Activated CD4-positive, alpha-beta T cell treated with anti-CD3 and anti-CD28 coated beads, Interleukin-2, amount 50 U/mL, for 16 hours (primary cell): ENCODE measurements around the gene MAN1C1.

Experiments
- DNase-seq: peaks from one replicate; pipeline ENCODE4 v3.0.0-alpha.2; 2020

The MAN1C1 gene

DNA sequence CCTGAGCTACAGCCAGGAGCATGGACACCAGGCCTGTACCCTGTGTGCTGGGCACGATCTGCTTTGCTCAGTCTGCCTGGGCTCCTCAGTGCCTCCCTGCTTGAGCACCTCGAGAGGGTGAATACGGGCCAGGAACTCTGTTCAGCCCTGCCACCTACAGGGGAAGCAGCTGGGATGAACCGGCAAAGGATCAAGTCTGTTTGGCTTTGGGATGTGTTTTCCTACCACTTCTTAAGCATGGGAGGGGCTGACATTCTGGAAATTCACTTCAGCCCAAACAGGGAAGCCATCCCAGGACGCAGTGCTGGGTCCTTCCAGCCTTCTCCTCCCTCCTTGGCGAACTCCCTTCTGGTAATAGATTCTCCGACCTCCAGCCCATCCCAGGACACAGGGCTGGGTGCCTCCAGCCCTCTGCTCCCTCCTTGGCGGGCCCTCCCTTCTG is 127.6 kb downstream of the MAN1C1 start:
- no peak for DNase-seq

DNA sequence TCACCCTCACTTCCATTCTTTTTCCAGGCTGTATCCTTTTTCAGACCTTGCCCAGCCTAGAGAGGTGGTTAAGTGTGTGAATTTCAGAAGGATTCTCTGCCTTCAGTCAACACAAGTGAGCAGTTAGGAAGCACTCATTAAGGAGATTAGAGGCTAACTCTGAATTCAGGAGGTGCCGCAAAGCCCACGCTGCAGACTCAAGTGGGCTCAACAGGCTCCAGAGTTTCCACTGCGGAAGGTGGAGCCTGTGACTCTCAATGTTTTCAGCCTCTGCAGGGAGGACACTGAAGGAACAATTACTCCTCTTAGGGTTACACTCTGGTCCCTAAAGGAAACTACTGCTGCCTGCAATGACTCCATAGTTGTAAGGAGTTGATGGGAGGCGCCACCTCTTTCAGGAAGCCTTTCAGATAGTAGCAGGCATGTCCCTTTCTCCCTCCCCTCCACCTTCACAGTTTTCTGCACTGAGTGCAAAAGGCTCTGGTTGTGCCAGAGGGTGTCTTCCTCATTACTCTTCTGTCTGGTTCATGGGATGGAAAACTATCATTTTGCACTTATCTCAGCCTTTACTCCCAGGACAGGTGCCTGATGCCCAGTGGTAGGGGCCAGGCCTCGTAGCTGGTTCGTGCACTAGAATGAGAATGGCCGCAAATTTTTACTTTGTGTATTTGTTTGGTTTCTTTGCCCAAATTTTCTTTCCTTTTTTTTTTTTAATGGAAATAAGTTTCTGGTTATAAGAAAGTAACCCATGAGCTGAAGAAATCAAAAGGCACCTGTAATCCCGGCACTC is 128.2 kb downstream of the MAN1C1 start:
- no peak for DNase-seq

DNA sequence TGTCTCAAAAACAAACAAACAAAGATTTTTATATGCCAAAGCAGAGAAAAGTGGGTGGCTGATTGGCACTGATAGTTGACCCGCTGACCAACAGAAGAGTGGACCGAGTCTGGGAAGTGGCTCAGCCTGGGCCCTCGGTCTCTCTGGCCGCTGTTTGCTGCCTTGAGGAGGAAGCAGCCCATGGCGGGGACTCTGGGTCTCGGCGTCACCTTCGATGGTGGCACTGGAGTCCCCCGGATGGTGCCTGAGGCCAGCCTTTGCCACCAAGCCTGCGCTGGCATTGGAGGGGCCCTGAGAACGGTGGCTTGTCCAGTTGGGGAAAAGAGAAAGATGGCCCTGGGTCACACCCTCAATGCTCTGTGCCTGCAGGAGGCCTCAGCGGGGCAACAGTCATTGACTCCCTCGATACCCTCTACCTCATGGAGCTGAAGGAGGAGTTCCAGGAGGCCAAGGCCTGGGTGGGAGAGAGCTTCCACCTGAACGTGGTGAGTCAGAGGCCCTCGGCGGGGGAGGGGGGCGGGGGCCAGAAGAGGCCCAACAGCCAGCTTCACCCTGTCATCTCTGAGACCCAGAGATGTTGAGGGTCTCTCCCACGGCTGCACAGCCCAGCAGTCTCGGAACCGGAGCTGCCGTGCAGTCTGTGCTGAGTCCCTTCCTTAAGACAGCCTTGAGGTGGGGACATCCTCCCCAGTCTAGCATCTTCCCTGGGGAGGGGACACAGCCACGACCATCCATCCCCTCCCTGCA is 129.9 kb downstream of the MAN1C1 start:
- DNase-seq = no peak

DNA sequence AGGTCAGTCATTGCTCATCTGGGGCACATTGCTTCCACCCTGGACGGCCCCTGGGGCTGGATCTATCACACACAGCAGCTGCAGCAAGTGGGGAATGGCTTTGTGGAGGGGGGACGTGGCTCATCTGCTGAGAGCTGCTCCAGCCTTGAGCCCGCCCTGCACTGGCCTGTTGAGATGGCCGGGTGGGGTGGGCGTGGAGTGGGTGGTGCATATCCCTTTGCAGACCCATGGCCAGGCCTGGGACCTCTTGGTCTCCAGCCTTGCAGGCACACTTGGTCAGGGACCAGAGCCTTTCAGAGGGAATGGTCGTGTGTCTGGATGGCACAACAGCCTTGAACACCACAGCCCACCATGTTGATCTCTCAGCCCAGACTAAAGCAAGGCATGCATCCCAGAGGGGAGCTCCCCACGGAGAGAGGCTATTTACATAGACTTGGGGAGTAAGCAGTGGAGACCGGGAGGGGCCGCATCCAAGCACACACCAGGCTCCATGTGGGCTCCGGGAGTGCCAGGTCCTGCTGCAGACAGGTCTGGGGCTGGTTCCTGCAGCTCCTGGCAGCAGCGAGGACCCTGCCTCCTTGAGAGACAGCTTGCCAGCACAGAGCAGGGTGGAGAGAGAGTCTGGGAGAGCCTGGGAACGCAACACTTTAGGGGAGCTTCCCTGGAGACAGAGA is 130.6 kb downstream of the MAN1C1 start:
- DNase-seq = no peak

DNA sequence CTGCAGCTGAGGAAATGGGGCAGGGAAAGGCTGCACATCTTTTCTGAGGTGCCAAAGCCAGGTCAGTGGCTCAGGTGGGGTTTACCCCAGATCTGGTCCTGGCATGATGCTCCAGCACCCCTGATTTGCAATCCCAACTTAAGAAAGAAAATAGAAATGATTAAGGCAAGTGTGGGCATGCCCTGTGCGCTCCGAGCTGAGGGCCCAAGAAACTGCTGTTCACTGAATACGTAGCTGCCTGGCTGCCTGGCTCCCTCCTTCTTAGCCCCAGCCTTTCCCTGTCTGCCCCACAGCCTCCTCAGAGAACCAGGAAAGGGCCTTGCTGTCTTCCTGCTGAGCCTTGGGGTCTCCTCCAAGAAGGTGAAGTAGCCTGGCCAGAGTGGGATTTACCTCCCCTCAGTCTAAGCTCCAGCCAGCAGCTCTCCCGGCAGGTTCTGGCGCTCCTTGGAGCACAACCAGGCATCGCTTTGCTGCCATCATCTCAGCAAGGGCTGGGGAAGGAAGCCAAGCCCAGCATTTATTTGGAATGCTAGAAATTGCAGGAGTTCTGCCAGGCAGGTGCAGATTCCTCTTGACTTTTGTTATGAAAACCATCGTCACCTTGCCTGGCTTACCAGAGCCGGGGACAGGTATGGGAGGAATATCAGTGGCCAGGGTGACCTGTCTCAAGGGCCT is 132.1 kb downstream of the MAN1C1 start:
- no peak for DNase-seq

DNA sequence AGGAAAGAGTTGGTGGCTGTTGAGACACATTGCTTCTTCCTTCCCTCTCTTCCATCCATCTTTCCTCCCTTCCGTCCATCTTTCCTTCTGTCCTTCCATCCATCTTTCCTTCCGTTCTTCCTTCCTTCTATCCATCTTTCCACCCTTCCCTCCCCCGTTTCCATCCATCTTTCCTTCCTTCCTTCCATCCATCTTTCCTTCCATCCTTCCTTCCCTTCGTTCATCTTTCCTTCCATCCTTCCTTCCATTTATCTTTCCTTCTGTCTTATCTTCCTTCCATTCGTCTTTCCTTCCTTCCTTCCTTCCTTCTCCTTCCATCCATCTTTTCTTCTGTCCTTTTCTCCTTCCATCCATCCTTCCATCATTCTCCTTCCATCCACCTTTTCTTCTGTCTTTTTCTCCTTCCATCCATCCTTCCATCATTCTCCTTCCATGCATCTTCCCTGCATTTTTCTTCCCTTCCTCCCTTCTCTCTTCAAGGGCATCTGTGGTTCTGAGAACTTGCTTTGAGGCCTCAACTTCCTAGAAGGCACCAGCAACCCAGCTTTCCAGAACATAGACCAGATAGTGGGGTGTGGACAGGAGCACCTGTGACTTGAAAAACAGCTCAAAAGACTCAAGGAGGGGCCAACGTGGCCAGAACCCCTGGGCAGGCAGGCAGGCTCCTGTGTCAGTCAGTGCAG is 134.5 kb downstream of the MAN1C1 start:
- no peak for DNase-seq

DNA sequence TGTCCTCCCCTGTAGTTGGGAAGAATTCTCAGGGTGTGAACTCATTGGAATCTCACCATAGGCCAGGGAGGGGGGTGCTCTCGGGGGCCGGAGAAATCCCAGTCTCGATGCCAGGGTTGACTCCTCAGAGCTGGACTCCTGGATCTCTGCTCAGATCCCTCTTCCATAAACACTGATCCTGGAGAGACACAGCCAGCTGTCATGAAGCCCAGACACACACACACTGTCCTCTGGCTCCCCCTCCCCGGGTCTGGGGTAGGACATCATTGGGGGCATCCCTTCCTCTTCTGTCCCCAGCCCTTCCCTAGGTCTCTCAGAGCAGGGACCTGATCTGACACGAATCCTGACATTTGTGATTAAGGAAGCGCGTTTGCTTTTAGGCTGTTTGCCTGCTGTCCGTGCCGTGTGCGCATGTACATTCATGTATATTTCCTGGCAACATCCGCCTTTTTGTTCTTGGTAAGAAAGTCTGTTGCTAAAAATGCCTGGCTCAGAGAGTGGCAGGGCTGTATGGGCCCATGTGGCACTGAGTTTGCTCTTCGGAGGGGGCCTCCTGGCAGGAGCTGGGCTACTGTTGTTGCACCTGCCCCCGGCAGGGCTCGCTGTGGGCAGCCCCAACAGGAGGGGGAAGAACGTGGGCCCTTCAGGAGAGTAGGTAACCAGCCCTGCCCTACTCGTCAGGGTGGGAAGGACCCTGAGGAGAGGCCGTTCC is 138.0 kb downstream of the MAN1C1 start:
- no peak for DNase-seq

DNA sequence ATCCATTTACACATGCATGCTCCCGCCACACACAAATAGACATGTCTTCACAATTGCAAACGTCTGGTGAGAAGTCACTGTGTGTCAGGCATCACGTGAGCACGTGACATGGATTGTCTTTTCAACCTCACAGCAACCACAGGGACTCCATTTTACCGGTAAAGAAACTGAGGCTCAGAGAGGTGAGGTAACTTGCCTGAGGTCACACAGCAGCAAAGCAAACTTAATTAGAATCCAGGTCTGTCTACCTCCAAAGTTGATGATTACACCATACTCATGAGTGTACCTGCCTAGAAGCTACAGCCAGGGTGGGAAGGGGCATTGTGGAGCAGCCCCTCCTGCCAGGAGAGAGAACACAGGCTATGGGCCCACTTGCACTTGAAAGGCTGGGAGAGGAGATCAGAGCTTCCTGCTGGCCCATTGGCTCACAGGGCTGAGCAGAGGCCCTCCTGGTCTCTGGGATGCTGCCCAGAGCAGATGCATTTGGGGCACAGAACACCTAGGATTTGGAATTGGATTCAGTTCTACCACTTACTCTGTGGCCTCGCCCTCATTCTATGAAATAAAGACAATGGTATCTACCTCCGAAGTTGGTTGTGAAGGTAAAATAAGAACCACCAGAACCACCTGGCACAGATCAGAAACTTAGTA is 139.0 kb downstream of the MAN1C1 start:
- DNase-seq = no peak

DNA sequence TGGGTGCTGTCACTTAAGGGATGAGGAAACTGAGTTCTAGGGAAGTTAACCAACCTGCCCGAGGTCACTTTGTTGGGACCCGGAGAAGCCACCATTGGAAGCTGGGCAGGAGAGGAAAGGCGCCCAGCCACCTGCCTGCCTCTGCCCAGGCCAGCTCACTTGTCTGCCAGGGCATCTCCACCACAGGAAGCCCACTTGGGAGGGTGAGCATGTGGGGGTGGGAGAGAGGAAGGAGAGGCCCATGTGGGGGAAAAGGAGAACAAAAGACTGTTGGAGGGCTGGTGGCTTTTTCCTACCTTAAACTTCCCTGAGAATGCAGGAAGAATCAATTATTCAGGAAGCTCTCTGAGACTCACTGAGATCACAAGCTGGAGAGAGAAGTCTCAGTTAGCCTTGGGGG is 139.6 kb downstream of the MAN1C1 start:
- no peak for DNase-seq

DNA sequence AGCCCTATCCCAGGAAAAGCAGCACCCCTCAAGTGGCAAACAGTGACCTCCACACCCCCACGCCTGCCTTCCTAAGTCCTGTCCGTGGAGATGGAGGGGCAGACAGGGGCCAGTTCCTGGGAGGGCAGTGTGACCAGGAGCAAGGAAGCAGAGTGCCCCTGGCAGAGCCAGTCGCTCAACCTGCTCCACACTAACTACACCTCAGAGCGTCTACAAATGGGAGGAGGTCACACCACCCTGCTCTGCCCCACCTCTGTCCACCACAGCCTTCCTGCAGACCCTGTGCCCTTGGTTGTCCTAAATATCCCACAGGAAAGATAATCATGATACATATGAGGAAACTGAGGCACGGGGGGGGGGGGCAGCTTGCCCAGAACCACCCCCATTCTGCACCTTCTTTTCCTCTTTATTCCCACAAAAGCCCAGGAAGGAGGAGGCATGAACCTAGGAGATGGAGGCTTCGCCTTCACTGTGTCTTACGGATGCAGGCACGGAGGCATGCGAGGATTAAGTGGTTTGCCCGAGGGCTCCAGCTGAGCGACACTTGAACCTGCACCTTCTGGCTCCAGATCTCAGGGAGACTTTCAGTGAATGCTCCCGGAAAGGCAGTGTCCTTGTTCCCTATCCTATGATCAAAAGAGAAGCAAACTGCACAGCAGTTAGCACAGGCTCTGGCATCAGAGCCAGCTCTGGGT is 140.7 kb downstream of the MAN1C1 start:
- DNase-seq = no peak

DNA sequence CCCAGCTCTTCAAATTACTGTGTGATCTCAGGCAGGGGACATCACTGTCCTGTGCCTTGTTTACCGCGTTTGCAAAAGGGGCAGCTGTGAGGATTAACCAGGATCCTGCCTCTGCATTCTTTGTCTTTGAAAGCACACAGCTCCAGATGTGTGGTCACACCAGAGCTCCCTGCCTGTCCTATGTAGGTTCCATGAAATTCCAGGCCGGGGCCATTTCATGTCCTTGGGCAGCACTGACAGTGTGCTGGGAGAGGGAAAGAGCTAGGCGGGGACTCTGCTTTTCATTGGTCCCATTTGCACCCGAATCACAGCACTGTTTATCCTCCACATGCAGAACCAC is 141.2 kb downstream of the MAN1C1 start:
- DNase-seq = no peak

DNA sequence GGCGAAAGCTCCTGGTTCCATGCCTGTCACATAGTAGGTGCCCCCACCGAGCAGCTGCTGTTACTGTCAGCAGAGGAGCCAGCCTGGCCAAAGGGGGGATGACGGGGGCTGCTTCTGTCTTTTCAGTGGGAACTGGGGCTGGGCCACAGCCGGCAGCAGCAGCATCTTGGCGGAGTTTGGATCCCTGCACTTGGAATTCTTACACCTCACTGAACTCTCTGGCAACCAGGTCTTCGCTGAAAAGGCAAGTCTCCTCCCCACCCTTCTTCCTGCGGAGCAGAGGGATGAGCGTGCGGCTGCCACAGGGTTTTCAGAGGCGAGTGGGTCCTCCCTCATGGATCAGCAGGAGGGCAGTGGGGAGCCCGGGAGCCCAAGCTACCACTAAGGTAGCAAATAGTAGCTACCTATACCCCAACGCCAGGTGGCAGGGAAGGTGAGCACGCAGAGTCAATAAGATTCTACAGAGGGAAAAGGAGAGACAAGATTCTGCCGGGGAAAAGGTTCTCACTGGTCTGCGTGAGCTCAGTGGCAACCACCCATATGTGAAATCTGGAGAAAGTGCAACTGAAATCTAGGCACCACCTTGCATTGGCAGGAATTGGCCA is 142.0 kb downstream of the MAN1C1 start:
- DNase-seq = no peak

DNA sequence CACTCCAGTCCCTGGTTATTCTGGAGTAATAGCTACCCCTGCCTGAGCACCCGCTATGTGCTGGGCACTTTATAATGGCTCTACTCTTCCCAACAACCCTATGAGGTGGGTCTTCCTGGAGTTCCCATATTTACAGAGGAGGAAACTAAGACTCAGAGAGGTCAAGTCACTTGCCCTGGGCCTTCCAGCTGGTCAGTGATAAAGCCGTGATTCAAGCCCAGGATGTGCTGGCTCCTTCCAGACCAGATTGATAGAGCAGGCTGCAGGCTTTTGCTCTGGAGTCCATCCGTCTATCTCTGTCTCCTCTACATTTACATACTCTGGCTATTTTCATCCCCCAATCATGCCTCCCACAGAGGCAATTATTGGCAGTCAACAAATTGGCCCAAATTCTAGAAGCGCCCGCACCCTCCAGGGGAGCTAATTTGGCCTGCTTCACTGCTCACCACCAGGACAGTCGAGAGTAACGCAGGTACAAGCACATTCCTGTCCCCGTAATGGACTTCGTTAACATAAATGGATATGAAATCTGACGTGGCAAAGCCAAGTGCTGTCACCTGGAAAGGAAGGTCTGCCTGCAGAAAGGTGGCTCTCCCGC is 143.6 kb downstream of the MAN1C1 start:
- no peak for DNase-seq

DNA sequence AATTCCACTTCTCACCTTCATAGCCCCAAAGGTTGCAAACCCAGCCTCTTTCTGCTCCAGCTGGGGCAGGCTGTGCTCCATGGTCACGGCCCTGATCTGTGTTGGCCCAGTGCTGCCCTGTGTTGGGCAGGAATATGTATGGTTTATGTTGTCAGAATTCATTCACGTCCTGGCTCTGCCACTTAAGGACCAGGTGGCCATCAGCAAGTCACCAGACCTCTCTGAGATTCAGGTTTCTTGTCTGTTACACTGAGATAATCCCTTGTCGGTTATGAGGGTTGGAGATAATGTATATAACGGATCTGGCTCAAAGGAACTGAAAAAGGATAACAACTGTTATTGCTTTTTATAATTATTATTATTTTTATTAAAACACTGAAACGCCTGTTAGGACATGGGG is 144.3 kb downstream of the MAN1C1 start:
- DNase-seq = no peak

DNA sequence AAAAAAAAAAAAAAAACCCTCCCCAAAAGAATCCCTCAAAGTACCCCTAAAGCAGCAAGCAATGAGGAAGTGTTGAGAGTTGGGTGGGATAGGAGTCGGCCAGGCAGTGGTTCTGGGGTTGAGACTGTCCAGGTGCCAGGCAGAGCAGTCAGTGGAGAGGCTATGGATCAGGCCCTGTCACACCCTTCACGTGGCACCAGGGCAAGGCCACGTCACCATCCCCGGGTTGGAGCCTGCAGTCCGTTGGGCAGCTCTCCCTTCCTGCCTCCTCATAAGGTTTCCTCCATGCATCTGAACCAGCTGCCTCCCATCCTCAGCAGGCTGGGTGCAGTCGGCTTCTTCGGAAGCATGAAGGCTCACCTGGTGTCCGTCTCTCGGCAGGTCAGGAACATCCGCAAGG is 146.9 kb downstream of the MAN1C1 start:
- DNase-seq = no peak

DNA sequence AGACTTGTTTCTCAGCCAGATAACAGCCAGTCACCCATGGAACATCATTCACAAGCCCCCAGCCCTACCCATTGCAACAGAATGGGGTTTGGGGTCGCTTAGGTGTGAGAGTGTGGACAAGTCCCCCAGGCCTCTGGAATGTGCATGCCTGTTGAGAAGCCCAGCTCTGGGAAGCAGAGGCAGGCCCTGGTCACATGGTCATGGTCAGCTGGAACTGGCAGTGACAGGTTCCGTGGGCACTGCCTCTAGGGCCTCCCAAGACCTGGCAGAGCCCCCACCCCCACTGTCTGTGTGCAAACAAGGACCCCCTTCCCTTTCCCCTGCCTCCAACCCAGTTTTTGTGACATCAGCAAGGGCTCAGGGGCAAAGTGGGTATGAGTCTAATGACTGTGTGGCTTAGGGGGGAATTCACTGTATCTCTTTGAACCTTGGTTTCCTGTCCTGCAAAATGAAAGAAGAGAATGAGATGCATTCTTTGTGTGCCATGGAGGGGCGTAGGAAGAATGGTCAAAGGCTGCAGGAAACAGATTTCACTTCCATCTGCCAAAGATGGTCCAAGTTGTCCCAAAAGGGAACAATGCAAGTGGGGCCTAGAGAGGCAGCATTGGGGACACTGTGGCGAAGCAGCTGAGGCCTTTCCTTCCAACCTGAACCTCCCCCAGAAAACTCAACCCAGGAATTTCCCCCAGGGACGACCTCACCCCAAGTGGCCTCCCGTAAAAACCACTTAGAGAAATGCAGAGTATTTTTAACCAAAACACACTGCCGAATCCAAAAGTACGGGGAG is 148.7 kb downstream of the MAN1C1 start:
- no peak for DNase-seq

DNA sequence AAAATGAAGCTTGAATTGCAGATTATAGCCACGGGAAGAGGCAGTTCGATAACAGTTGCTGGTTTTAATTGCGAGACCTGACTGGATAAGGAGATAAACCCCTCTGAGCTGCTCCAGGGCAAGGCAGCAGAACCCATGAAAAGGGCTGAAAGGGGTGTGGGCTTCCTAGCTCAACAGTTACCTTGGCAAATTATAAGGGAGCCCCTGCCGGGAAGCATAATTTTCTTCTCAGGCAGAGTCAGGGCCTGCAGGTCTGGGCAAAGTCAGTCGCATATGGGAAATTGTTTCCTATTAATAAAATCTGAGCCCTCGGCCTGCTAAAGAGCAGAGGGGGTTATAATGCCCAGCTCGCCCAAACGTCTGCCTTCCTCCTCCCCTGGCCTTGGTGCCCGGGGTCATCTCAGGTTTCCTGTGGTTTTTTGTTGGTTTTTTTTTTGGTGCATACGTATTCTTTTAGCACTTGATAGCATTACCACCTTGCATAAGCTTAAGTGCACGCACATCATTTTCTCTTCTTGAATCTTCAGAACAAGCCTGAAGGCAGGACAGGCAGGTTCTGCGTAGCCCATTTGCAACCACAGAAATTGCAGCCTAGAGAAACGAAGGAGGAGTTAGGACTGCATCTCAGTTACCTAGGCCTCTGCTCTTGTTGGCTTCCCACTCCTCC is 149.5 kb downstream of the MAN1C1 start:
- no peak for DNase-seq

DNA sequence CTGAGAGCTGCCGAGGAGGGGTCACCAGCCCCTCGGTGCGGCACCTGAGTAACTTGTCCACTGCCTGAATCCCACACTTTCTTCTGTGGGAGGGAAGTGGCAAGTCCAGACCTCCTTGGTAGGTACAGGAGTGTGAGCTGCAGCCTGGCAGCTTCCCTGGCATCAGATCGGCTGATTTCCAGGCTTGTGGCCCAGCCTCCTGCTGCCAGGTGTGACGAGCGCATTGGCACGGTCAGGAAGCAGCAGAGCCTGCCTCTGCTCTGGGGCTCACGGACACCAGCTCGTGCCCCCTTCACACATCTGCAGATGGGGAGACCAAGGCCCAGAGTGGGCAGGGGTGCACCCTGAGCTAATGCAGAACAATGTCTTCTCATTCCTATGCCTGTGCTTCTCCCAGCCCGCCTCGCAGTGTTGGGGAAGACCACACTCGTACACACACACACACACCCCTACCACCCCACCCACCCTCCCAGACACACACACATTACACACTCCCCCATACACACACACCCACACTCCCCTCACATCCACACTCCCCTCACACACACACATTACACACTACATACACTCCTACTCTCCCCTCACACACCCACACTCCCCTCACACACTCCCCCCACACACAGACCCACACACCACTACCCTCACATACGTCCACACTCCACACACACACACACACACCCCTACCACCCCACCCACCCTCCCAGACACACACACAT is 150.3 kb downstream of the MAN1C1 start:
- no peak for DNase-seq
